Body of pancreas (tissue), 4 donors: ENCODE data around the gene FUNDC2.

Experiments
- CTCF ChIP-seq, 7 experiments: fragments of 450-650 bp in 4 of 7; fragments of 200-600 bp in 3 of 7; sonication (generic) in 3 of 7; IDR thresholded peaks; one replicate each; pipeline ENCODE4 v1.5.1; 2016 to 2019; ENCODE audit warnings: antibody characterized with exemption in 7 of 7
- POLR2A ChIP-seq, 3 donors: fragments of 450-650 bp; IDR thresholded peaks; one replicate each; pipeline ENCODE4 v1.6.1; 2016; ENCODE audit warnings: antibody characterized with exemption in 3 of 3, mild to moderate bottlenecking in 2 of 3

- TF ChIP-seq CTCF (IDR thresholded peaks at IDR 0.05) (no peak), POLR2A (IDR thresholded peaks at IDR 0.05) (no peak)
Measured at GRCh38 chrX:155068165-155068564, 41.5 kb downstream of the FUNDC2 start.
